Motor neuron (in vitro differentiated cells): Measurements from ENCODE around the gene BBS9. TPM values are rescaled to one million over a fixed set of nuclear protein-coding genes. Genes with fewer than 3 reads are reported as not detected.
"Not testable (repeated sequence)": the region's sequence is repeated elsewhere in the genome, so short reads cannot be mapped to it uniquely, and the experiment has no call there.

Experiments
- ATAC-seq, 8 experiments: fragments of 200-7000 bp; cut with Tn5 transposase; replicated peaks in 6 of 8; 2 replicates each; pipeline ENCODE4 v1.8.0; 2021; ENCODE audit warnings: mild to moderate bottlenecking in 8 of 8, moderate library complexity in 8 of 8
- H3K27ac ChIP-seq, 2 donors: fragments of 250-450 bp; sonication (Bioruptor Pico); 2 replicates each; pipeline ENCODE4 v1.9.0; 2021; ENCODE audit warnings: antibody characterized with exemption in 2 of 2, mild to moderate bottlenecking in 2 of 2, moderate library complexity in 1 of 2
- H3K4me1 ChIP-seq, 2 donors: fragments of 250-450 bp; sonication (Bioruptor Pico); replicated peaks in 1 of 2; 2 replicates each; pipeline ENCODE4 v1.6.1; 2021; ENCODE audit warnings: antibody characterized with exemption in 2 of 2, mild to moderate bottlenecking in 2 of 2, moderate library complexity in 1 of 2
- H3K4me3 ChIP-seq, 5 donors: fragments of 250-450 bp; sonication (Bioruptor Pico); 2 replicates each; pipeline ENCODE4 v1.9.0; 2021; ENCODE audit warnings: antibody characterized with exemption in 5 of 5, mild to moderate bottlenecking in 5 of 5, moderate library complexity in 4 of 5
- WGBS, 10 experiments: fragments of 450-650 bp; shearing (Covaris generic); methylation state at CpG; one replicate each; pipeline ENCODE4 v1.0.0; 2022; 5-methylcytosine and 5-hydroxymethylcytosine counted together
- in situ Hi-C, 9 experiments: fragments of 400-800 bp; cut with MboI; loops; one replicate each; pipeline ENCODE4 v1.15.0; 2021; ENCODE audit warnings: low sequenced_read_pairs in 9 of 9, low pct_unique_long_range_greater_than_20kb in 2 of 9; ENCODE audit not compliant: unreplicated experiment in 9 of 9
- total RNA-seq, 8 experiments: library from RNA; unstranded; fragments of 300-600 nt; gene quantifications; 2 replicates each; pipeline versions ENCODE4 v1.2.3 to v1.2.4, GENCODE V29; 2022

The BBS9 gene
- total RNA-seq, 8 experiments from 2014 or later: 11.4 to 43.5 (median 22.8) TPM

DNA sequence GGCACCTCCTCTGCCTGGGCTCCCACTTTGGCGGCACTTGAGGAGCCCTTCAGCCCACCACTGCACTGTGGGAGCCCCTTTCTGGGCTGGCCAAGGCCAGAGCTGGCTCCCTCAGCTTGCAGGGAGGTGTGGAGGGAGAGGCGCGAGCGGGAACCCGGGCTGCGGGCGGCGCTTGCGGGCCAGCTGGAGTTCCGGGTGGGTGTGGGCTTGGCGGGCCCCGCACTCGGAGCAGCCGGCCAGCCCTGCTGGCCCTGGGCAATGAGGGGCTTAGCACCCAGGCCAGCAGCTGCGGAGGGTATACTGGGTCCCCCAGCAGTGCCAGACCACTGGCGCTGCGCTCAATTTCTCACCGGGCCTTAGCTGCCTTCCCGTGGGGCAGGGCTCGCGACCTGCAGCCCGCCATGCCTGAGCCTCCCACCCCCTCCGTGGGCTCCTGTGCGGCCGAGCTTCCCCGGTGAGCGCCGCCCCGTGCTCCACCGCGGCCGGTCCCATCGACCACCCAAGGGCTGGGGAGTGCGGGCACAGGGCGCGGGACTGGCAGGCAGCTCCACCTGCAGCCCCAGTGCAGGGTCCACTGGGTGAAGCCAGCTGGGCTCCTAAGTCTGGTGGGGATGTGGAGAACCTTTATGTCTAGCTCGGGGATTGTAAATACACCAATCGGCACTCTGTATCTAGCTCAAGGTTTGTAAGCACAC, 89.6 kb downstream of the BBS9 start:
- no CpG with 5 or more reads among the region's 38 CpGs for WGBS, 10 experiments
- H3K27ac ChIP-seq, H3K4me3 ChIP-seq, ATAC-seq, in situ Hi-C loops, H3K4me1 ChIP-seq: not testable (repeated sequence)

DNA sequence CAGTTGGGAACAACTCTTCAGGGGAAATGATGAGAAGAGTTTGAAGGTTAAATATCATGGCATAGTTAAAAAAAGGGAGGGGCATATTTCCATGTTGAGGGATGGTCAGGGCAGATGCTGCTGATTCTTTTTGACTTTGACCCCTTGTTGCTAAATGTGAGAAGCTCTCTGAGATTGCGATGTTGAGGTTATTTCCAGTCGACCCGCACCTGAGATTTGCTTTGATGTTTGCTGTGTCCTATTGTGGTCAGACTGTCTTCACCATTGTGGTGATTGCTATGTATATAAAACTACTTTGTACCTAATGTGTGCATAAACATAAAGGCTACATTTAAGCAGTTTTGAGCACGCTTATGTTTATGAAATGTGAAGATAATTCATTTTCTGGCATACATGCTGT, 90.9 kb downstream of the BBS9 start:
- Histone ChIP-seq H3K27ac (no peak overlapping the region), H3K4me3 (no peak overlapping the region), H3K4me1 (no peaks in the 10 kb centered on the region)
- 76 to 100% (median 91%) methylated on average over 2 to 4 of the region's 4 CpGs for WGBS, 10 experiments
- in situ Hi-C loops: no loop called here
- no peak for ATAC-seq

- H3K27ac ChIP-seq: no peak overlapping the region
- no peak for ATAC-seq
- no peaks in the 10 kb centered on the region for H3K4me1 ChIP-seq
- 86 to 100% (median 100%) methylated on average over 1 of the region's 1 CpG for WGBS, 10 experiments
- in situ Hi-C loops: no loop called here
- no peak overlapping the region for H3K4me3 ChIP-seq
Observed at GRCh38 chr7:33221390-33221789, 92.0 kb downstream of the BBS9 start.

- Histone ChIP-seq H3K4me3 (no peak overlapping the region), H3K27ac (no peak overlapping the region), H3K4me1 (no peaks in the 10 kb centered on the region)
- WGBS, 10 experiments: 50 to 100% (median 91%) methylated on average over 1 of the region's 1 CpG; no CpG with 5 or more reads in 4 of the 10 experiments
- no peak for ATAC-seq
- in situ Hi-C loops: loop anchor here in 2 of 9 experiments (25.0 kb wide), 1 partner anchor 705 kb away; no protein-coding TSS in a partner anchor
Observed at GRCh38 chr7:33232632-33233145, 103.3 kb downstream of the BBS9 start.

GRCh38 chr7:33233659-33234058, 104.3 kb downstream of the BBS9 start:
- WGBS, 10 experiments: 67 to 90% (median 72%) methylated on average over 2 to 3 of the region's 3 CpGs; no CpG with 5 or more reads in 3 of the 10 experiments
- in situ Hi-C loops: loop anchor here in 2 of 9 experiments (25.0 kb wide), 1 partner anchor 704 kb away; no protein-coding TSS in a partner anchor
- ATAC-seq: no peak

GRCh38 chr7:33237036-33237435, 107.7 kb downstream of the BBS9 start:
- Histone ChIP-seq H3K27ac (no peak overlapping the region), H3K4me1 (no peaks in the 10 kb centered on the region), H3K4me3 (no peak overlapping the region)
- in situ Hi-C loops: loop anchor here in 2 of 9 experiments (25.0 kb wide), 1 partner anchor 700 kb away; no protein-coding TSS in a partner anchor
- no peak for ATAC-seq
- 61 to 100% (median 92%) methylated on average over 1 to 2 of the region's 2 CpGs; no CpG with 5 or more reads in 1 of the 10 experiments for WGBS, 10 experiments

More at GRCh38 chr7:33233659-33234058, 104.3 kb downstream of the BBS9 start:
- Histone ChIP-seq H3K4me1 (no peaks in the 10 kb centered on the region), H3K4me3 (no peak overlapping the region), H3K27ac (no peak overlapping the region)

- H3K4me3 ChIP-seq: no peak overlapping the region
- in situ Hi-C loops: loop anchor here in 3 of 9 experiments (10.0 to 25.0 kb wide), 2 partner anchors 691 to 694 kb away; no protein-coding TSS in a partner anchor
- WGBS, 10 experiments: 40 to 100% (median 50%) methylated on average over 1 to 2 of the region's 2 CpGs; no CpG with 5 or more reads in 1 of the 10 experiments
Observed at GRCh38 chr7:33243319-33243881, 114.0 kb downstream of the BBS9 start.

GRCh38 chr7:33248671-33249070, 119.3 kb downstream of the BBS9 start:
- ATAC-seq: no peak
- no peak overlapping the region for H3K4me3 ChIP-seq
- WGBS, 10 experiments: 90 to 100% (median 93%) methylated on average over 1 to 4 of the region's 4 CpGs
- no peaks in the 10 kb centered on the region for H3K4me1 ChIP-seq
- in situ Hi-C loops: loop anchor here in 3 of 9 experiments (10.0 to 25.0 kb wide), 2 partner anchors 686 to 689 kb away; no protein-coding TSS in a partner anchor
- no peak overlapping the region for H3K27ac ChIP-seq

More at GRCh38 chr7:33243319-33243881, 114.0 kb downstream of the BBS9 start:
- Histone ChIP-seq H3K4me1 (no peaks in the 10 kb centered on the region), H3K27ac (no peak overlapping the region)
- peak in 7 of 8 experiments; percentile 43 to 75 (median 62) for ATAC-seq

- in situ Hi-C loops: no loop called here
- Histone ChIP-seq H3K27ac (no peak overlapping the region), H3K4me1 (no peaks in the 10 kb centered on the region), H3K4me3 (no peak overlapping the region)
- peak in 2 of 8 experiments; percentile 52 to 63 for ATAC-seq
Observed at GRCh38 chr7:33250421-33250871, 121.1 kb downstream of the BBS9 start.

DNA sequence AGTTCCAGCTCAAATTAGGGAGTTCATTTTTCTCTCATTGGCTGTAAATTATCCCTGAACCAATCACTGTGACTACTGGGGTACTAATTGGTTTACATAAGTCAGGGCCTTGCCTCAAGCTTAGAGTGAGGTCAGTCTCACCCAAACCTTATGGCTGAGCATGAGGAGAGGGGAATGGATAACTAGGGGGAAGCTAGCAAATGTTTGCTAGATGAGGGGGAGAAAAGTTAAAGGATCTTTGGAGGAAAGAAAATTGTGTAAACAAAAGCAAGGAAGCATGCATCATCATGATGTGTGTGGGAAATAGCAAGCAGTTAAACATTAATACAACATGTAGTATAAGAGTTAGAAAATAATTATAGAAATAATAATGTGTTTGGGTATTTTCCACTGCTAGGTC, 121.9 kb downstream of the BBS9 start:
- H3K4me3 ChIP-seq: no peak overlapping the region
- no peak overlapping the region for H3K27ac ChIP-seq
- no peak for ATAC-seq
- in situ Hi-C loops: no loop called here
- H3K4me1 ChIP-seq: no peaks in the 10 kb centered on the region

- peak in 3 of 8 experiments; percentile 25 to 69 (median 47) for ATAC-seq
- H3K4me3 ChIP-seq: no peak overlapping the region
- H3K4me1 ChIP-seq: no peaks in the 10 kb centered on the region
- H3K27ac ChIP-seq: no peak overlapping the region
- in situ Hi-C loops: no loop called here
Observed at GRCh38 chr7:33258491-33258951, 129.2 kb downstream of the BBS9 start.

- Histone ChIP-seq H3K4me3 (no peak overlapping the region), H3K27ac (no peak overlapping the region), H3K4me1 (no peaks in the 10 kb centered on the region)
- 56 to 94% (median 82%) methylated on average over 1 to 3 of the region's 3 CpGs; no CpG with 5 or more reads in 1 of the 10 experiments for WGBS, 10 experiments
- ATAC-seq: no peak
- in situ Hi-C loops: no loop called here
Observed at GRCh38 chr7:33261585-33261984, 132.2 kb downstream of the BBS9 start.

GRCh38 chr7:33262476-33262875, 133.1 kb downstream of the BBS9 start:
- peak in 6 of 8 experiments; percentile 42 to 82 (median 48) for ATAC-seq
- H3K27ac ChIP-seq: no peak overlapping the region
- WGBS, 10 experiments: 17 to 96% (median 81%) methylated on average over 1 to 3 of the region's 3 CpGs; no CpG with 5 or more reads in 1 of the 10 experiments
- H3K4me1 ChIP-seq: no peaks in the 10 kb centered on the region
- in situ Hi-C loops: no loop called here
- H3K4me3 ChIP-seq: no peak overlapping the region
